ENCODE measurements around the gene RASA4B. TPM values are rescaled to one million over a fixed set of nuclear protein-coding genes. Genes with fewer than 3 reads are reported as not detected.

Gene RASA4B
- total and polyA plus RNA-seq, 9 of the 15 experiments (the other 6 are each of a cell fraction or from before 2014, with no cell fraction given) = 0.01 to 2.9 (median 1.5) TPM; not detected in 1

DNA sequence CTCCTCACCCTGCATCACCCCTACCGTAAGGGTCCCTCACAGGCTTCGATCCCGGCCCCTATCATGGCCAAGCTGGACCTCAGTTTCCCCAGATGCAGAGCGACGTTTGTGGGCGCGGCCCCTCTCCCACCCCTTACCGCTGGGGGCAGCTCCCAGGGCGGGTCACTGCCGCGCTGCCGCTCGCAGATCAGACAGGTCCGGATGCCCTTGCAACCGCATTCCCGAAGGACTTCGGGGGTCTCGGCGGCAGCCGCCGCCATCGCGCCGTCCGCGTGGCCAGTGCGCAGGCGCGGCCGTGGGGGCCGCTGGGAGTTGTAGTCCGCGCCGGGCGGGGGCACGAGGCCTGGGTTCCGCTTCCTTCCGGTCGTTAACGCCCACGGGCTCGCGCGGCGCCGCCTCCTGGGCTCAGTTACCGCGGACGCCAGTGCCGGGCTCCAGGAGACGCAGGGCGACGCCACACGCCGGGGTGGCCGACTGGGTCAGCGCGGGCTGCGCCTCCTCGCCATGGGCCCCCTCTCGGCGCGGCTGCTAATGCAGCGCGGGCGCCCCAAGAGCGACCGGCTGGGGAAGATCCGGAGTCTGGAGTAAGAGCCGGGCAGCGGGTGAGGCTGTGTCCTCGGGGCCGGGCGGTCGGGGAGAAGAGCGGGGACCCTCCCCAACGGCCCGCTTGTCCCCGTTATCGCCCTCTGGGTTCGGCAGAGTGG, 52.8 kb downstream of the RASA4B start, which contains the start of the genes ALKBH4 and LRWD1 (continued):
- TF ChIP-seq KDM5B (IDR thresholded peaks at IDR 0.05; ENCODE audit: insufficient replicate concordance, low read depth, low read length) (peak; percentile 95), CEBPG (CRISPR knock-in tag; IDR thresholded peaks at IDR 0.05) (no peak), CEBPG (tag; conservative IDR thresholded peaks at IDR 0.05 in 1 of 2, IDR thresholded peaks at IDR 0.05 in 1 of 2) (no peak), ZNF507 (tag; conservative IDR thresholded peaks at IDR 0.05) (no peak), DNMT1 (IDR thresholded peaks at IDR 0.05) (no peak), E2F3 (CRISPR knock-in tag; IDR thresholded peaks at IDR 0.05) (0 out of 2 replicates have a peak, but pooled peaks have one; percentile 6), NR4A1 (CRISPR knock-in tag; IDR thresholded peaks at IDR 0.05) (0 out of 2 replicates have a peak, but pooled peaks have one; percentile 8), NR4A1 (tag; IDR thresholded peaks at IDR 0.05) (peak; percentile 17; the same call in 1 of the 2 replicates), PTTG1 (tag; IDR thresholded peaks at IDR 0.05; ENCODE audit: low read depth) (no peak), HNRNPK (IDR thresholded peaks at IDR 0.05; ENCODE audit: low read depth, low read length, poor library complexity, severe bottlenecking) (no peak), ARNT (IDR thresholded peaks at IDR 0.05) (no peak), MAZ (CRISPR knock-in tag; conservative IDR thresholded peaks at IDR 0.05 in 1 of 2, IDR thresholded peaks at IDR 0.05 in 1 of 2) (peak; percentile 96 to 99), LEF1 (IDR thresholded peaks at IDR 0.05) (no peak), TAF7 (tag; IDR thresholded peaks at IDR 0.05) (peak; percentile 59; the same call in 1 of the 2 replicates), ETV6 (IDR thresholded peaks at IDR 0.05; ENCODE audit: borderline replicate concordance in 1 of 2, low read depth in 2 of 2, low read length in 1 of 2) (no peak), ETV6 (CRISPR knock-in tag; IDR thresholded peaks at IDR 0.05; ENCODE audit: borderline replicate concordance) (no peak), IRF2 (CRISPR knock-in tag; IDR thresholded peaks at IDR 0.05) (no peak), GABPA (tag; conservative IDR thresholded peaks at IDR 0.05; ENCODE audit: low read depth) (peak; percentile 98), ASH1L (IDR thresholded peaks at IDR 0.05; ENCODE audit: borderline replicate concordance, low read depth, partially characterized antibody) (no peak), POLR2A (conservative IDR thresholded peaks at IDR 0.05) (peak; percentile 86), STAT5B (CRISPR knock-in tag; IDR thresholded peaks at IDR 0.05) (no peak)
- TF ChIP-seq, protein P1, sequence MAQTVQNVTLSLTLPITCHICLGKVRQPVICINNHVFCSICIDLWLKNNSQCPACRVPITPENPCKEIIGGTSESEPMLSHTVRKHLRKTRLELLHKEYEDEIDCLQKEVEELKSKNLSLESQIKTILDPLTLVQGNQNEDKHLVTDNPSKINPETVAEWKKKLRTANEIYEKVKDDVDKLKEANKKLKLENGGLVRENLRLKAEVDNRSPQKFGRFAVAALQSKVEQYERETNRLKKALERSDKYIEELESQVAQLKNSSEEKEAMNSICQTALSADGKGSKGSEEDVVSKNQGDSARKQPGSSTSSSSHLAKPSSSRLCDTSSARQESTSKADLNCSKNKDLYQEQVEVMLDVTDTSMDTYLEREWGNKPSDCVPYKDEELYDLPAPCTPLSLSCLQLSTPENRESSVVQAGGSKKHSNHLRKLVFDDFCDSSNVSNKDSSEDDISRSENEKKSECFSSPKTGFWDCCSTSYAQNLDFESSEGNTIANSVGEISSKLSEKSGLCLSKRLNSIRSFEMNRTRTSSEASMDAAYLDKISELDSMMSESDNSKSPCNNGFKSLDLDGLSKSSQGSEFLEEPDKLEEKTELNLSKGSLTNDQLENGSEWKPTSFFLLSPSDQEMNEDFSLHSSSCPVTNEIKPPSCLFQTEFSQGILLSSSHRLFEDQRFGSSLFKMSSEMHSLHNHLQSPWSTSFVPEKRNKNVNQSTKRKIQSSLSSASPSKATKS (CRISPR knock-in tag; IDR thresholded peaks at IDR 0.05) = no peak
- TF ChIP-seq, protein P2, sequence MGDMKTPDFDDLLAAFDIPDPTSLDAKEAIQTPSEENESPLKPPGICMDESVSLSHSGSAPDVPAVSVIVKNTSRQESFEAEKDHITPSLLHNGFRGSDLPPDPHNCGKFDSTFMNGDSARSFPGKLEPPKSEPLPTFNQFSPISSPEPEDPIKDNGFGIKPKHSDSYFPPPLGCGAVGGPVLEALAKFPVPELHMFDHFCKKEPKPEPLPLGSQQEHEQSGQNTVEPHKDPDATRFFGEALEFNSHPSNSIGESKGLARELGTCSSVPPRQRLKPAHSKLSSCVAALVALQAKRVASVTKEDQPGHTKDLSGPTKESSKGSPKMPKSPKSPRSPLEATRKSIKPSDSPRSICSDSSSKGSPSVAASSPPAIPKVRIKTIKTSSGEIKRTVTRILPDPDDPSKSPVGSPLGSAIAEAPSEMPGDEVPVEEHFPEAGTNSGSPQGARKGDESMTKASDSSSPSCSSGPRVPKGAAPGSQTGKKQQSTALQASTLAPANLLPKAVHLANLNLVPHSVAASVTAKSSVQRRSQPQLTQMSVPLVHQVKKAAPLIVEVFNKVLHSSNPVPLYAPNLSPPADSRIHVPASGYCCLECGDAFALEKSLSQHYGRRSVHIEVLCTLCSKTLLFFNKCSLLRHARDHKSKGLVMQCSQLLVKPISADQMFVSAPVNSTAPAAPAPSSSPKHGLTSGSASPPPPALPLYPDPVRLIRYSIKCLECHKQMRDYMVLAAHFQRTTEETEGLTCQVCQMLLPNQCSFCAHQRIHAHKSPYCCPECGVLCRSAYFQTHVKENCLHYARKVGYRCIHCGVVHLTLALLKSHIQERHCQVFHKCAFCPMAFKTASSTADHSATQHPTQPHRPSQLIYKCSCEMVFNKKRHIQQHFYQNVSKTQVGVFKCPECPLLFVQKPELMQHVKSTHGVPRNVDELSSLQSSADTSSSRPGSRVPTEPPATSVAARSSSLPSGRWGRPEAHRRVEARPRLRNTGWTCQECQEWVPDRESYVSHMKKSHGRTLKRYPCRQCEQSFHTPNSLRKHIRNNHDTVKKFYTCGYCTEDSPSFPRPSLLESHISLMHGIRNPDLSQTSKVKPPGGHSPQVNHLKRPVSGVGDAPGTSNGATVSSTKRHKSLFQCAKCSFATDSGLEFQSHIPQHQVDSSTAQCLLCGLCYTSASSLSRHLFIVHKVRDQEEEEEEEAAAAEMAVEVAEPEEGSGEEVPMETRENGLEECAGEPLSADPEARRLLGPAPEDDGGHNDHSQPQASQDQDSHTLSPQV (IDR thresholded peaks at IDR 0.05) = peak; percentile 59; the same call in 1 of the 2 replicates
